GM18520 (cell line): ENCODE measurements around the gene PRDX4.
"Not testable (repeated sequence)": the region's sequence is repeated elsewhere in the genome, so short reads cannot be mapped to it uniquely, and the experiment has no call there.

Experiments used
- ATAC-seq: cut with Tn5 transposase; IDR thresholded peaks from one replicate; pipeline ENCODE4 v1.9.1; 2021; ENCODE audit not compliant: unreplicated experiment

The PRDX4 gene

DNA sequence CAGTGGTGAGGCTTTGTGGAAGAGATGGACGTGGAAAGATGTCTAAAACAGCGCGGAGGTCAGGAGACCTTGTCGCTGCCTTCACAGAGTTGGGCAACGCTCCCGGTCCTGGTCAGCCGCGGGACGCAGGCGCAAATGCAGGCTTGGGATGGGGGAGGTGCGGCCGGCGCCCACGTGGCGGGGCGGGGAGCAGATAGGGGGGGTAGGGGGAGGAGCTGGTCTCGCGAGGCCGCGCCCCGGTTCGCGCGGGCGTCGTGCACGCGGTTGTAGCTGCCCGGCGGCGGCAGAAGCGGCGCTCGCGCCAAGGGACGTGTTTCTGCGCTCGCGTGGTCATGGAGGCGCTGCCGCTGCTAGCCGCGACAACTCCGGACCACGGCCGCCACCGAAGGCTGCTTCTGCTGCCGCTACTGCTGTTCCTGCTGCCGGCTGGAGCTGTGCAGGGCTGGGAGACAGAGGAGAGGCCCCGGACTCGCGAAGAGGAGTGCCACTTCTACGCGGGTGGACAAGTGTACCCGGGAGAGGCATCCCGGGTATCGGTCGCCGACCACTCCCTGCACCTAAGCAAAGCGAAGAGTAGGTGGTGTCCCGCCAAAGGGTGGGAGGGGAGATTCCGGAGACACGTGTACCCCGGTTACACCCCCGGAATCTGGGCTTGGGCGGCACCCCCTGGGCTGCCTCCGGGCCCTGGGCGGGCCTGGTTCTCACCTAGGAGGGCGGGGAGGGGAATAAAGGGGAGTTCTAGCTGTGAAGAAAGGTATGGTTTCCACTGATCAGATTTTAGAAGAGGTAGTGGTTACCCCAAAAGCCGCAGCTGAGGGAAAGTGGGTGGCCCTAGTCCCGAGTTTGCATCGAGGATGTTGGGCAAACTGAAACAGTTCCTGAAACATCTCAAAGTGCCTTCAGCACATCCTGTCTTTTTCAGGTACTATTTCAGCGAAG lies at the start of gene PRDX4:
Gene PRDX4, plus strand, starts transcription at position 255 of the 939 bp plus-strand sequence. Its CDS starts 78 bp downstream, at position 333.
- ATAC-seq: peak; percentile 47

- ATAC-seq: no peak
These were observed 45.5 kb upstream of the PRDX4 start for GRCh38 chrX:23621621-23622265.

DNA sequence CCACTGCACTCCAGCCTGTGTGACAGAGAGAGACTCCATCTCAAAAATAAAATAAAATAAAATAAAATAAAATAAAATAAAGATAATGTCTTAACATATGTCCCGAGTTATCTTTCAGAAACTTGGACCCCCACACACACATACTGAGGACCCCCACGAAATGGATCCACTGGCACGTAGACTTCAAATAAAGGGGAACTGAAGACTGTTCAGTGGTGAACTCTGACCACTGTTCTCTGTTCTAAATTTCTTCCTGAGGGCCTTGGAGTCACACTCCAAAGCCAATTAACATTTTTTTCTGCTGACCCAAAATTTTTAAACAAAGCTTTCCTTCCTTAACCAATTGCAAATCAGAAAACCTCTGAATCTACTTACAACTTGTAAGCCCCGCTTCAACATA lies 43.5 kb upstream of the PRDX4 start:
- ATAC-seq: no peak

DNA sequence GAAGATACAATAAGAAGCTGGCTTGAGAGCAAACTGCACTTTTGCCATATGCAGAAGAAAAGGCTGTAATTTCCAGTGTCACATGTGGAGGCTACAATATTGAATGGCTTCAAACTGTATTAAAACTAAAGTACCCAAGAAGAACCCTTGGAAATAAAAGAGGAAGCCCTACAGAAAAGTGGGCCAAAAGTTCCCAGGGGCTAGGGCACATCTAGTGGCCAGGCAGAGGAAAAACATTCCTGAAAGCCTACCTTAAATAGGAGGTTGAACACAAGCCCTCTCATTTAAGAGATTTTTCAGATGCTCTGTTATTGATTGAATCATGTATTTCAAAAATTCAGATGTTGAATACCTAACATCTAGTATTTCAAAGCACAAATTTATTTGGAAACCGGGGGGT lies 40.6 kb upstream of the PRDX4 start:
- ATAC-seq: no peak

GRCh38 chrX:23628131-23628530 lies 39.2 kb upstream of the PRDX4 start:
- ATAC-seq: no peak

DNA sequence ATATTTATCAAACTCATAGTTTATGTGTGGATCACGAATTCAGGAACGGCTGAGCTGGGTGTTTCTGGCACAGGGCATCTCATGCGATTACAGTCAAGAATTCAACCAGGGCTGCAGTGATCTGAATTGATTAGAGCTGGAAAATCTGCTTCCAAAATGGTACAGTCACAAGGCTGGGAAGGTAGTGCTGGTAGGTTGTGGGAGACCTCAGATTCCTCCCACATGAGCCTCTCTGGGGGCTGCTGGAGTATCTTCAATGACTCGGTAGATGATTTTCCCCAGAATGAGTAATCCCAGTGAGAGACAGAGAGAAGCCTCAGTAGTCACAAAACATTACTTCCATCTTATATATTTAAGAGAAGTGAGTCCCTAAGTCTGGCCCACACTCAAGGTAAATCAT lies 36.2 kb upstream of the PRDX4 start:
- no peak for ATAC-seq

GRCh38 chrX:23633834-23634580 lies 33.3 kb upstream of the PRDX4 start:
- ATAC-seq: no peak

GRCh38 chrX:23637187-23637586 lies 30.1 kb upstream of the PRDX4 start:
- ATAC-seq: peak; percentile 96

DNA sequence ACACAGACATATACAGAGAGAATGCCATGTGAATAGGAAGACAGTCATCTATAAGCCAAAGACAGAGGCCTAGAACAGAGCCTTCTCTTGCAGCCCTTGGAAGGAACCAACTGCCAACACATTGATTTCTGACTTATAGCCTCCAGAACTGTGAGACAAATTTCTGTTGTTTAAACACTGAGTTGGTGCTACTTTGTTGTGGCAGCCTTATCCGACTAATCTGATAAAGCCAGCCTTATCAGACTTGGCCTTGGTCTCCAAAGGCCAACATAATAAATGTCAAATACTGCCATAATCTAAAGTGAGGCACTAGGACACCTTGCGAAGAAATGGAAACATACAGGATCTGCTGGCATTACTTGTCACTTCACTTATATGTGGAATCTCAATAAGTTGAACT lies 24.3 kb upstream of the PRDX4 start:
- ATAC-seq: no peak

DNA sequence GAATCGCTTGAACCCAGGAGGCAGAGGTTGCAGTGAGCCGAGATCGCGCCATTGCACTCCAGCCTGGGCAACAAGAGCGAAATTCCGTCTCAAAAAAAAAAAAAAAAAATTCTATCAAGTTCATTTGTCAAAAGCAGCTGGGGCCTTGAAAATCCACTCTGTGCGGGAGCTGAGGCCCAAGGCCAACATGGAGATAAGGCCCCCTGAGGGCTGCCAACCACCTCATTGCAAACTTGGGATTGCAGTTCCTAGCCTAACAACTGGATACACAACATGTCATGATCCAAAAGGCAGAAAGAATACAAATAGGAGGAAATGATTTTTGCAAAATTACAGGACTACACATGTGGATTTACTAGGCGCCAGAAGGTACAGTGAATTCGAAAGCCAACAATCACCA lies 22.5 kb upstream of the PRDX4 start:
- ATAC-seq: no peak

DNA sequence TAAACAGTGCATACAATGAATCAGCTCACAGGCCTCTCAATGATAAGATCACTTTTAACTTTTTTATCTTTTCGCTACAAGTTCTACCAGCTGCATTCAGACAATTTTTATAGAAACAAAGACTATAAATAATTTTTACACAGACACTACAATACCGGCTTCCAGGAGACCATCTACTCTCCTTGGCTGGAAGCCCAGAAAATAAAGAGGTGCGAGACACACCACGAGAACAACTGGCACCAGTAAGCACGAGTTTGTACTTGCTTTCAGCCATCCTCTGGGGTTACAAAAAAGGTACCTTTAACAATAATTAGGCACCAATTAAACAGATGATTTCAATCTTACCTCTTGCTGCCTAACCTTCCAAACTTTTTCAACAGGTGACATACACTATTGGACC lies 11.2 kb upstream of the PRDX4 start:
- no peak for ATAC-seq

GRCh38 chrX:23656684-23657083 lies 10.6 kb upstream of the PRDX4 start:
- no peak for ATAC-seq

DNA sequence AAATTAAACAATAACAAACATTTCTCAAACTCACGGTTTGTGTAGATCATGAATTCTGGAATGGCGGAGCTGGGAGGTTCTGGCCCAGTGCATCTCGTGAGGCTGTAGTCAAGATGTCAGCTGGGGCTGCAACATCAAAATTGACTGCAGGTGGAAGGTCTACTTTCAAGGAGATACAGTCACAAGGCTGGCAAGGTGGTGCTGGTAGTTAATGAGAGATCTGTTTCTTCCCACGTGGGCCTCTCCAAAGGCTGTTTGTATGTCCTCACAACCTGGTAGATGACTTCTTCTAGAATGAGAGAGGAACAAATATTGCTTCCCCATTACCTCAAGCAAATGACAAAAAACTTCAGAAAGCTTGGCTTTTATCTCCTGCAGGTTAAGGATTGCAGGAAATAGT lies 8.0 kb upstream of the PRDX4 start:
- no peak for ATAC-seq

DNA sequence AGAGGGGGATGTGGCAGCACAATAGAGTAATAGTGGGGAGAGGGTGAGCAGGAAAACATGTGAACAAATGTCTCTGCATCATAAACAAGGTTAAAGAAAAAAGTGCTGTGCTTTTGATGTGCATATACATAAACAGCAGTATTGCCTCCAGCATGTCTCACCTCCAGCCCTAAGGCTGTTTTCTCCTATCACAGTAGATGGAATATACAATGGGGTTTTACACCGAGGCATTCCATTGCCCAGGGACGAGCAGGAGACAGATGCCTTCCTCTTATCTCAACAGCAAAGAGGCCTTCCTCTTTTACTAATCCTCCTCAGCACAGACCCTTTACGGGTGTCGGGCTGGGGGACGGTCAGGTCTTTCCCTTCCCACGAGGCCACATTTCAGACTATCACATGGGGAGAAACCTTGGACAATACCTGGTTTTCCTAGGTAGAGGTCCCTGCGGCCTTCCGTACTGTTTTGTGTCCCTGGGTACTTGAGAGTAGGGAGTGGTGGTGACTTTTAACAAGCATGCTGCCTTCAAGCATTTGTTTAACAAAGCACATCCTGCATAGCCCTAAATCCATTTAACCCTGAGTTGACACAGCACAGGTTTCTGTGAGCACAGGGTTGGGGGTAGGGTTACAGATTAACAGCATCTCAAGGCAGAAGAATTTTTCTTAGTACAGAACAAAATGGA lies 7.1 kb upstream of the PRDX4 start:
- not testable (repeated sequence) for ATAC-seq

GRCh38 chrX:23660766-23661132 lies 6.5 kb upstream of the PRDX4 start:
- ATAC-seq: no peak

DNA sequence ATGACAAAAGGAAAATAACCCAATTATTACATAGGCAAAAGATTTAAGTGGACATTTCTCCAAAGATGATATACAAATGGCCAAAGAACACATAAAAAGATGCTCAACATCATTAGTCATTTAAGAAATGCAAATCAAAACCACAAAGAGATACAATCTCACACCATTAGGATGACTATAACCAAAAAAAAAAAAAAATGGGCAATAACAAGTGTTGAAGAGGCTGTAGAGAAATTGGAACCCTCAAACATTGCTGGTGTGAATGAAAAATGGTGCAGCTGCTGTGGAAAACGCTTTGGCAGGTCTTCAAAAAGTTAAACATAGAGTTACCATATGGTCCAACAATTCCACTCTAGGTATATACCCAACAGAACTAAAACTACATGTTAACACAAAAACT lies 5.6 kb upstream of the PRDX4 start:
- no peak for ATAC-seq

- no peak for ATAC-seq
These were observed 5.1 kb upstream of the PRDX4 start for GRCh38 chrX:23662187-23662586.

DNA sequence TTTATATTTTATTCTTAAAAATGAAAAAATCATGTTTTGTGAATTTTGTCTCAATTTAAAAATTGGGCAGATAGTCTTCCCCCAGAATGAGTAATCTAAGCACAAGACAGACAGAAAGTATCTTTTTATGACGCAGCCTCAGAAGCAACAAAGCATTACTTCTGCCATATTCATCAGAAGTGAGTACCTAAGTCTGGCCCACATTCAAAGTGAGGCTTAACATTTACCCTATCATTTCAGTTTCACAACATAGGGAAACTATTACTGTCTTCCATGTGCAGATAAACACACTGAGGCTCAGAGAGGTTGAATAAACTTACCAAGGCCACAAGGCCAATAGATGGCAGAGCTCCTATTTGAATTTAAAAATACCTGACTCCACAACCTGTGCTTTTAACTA lies 4.4 kb upstream of the PRDX4 start:
- ATAC-seq: peak; percentile 54

- no peak for ATAC-seq
These were observed 2.8 kb upstream of the PRDX4 start for GRCh38 chrX:23664496-23664895.

- ATAC-seq: no peak
These were observed 1.0 kb upstream of the PRDX4 start for GRCh38 chrX:23666282-23666681.

GRCh38 chrX:23668335-23668734 lies 1.0 kb downstream of the PRDX4 start:
- peak; percentile 37 for ATAC-seq
